ENCODE measurements around the gene MYO7B. TPM values are rescaled to one million over a fixed set of nuclear protein-coding genes. Genes with fewer than 3 reads are reported as not detected.
"Not testable (repeated sequence)": the region's sequence is repeated elsewhere in the genome, so short reads cannot be mapped to it uniquely, and the experiment has no call there.

MYO7B gene
- total RNA-seq, 1 donor from 2014 or later, result not detected

DNA sequence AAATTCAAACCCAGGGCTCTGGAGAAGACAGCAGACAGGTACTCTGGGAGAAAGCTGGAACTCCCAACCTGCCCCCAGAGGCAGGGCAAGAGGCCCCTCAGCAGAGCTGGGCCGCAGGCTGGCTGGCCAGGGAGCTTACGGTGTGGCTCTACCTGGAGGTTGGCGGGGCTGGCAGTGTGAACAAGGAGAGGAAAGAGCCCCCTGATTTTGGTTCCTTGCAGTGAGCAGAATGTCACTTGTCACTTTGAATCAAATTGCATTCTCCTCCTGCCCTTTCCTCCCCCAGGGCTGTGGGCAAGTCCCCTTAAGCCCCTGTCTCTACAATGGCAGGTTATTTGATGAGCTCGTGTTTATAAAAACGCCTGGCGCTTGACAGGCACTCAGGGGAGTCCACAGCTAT, 32.6 kb downstream of the MYO7B start:
- FAIRE-seq, result no peak
- H3K4me3 ChIP-seq (ENCODE audit: low read depth, low read length), result no peak overlapping the region
- H3K36me3 ChIP-seq (ENCODE audit: control insufficient read depth, insufficient read depth, low read length), result no peaks in the 10 kb centered on the region
- TF ChIP-seq CTCF (IDR thresholded peaks at IDR 0.05; ENCODE audit: insufficient read depth, low read length, severe bottlenecking), result no peak
- no peak for DNase-seq (ENCODE audit: low read depth)
- peaks cover 4% of the 10 kb centered on the region for H3K27me3 ChIP-seq (ENCODE audit: control insufficient read depth, insufficient read depth, low read length)

DNA sequence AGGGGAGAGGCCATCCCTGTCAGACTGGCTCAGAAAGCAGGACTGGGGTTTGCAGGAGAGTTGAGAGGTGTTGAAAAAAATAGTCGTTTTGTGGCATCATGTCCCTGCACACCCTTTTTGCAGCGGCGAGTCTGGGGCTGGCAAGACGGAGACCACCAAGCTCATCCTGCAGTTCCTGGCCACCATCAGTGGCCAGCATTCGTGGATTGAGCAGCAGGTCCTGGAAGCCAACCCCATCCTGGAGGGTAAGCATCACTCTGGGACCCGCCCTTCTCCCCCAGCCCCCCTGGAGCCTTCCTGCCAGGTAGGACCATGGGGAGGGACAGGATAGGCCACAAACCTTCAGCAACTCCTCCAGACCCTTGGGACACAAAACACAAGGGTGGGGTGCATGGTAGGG, 34.2 kb downstream of the MYO7B start:
- TF ChIP-seq CTCF (IDR thresholded peaks at IDR 0.05; ENCODE audit: insufficient read depth, low read length, severe bottlenecking), result no peak
- no peak for FAIRE-seq
- Histone ChIP-seq H3K4me3 (ENCODE audit: low read depth, low read length) (no peak overlapping the region), H3K27me3 (ENCODE audit: control insufficient read depth, insufficient read depth, low read length) (peaks cover 2% of the 10 kb centered on the region), H3K36me3 (ENCODE audit: control insufficient read depth, insufficient read depth, low read length) (no peaks in the 10 kb centered on the region)
- no peak for DNase-seq (ENCODE audit: low read depth)

- H3K27me3 ChIP-seq (ENCODE audit: control insufficient read depth, insufficient read depth, low read length), result peaks cover 4% of the 10 kb centered on the region
- no peak for FAIRE-seq
- TF ChIP-seq CTCF (IDR thresholded peaks at IDR 0.05; ENCODE audit: insufficient read depth, low read length, severe bottlenecking), result no peak
- no peak overlapping the region for H3K4me3 ChIP-seq (ENCODE audit: low read depth, low read length)
- DNase-seq (ENCODE audit: low read depth), result peak; percentile 12
- no peaks in the 10 kb centered on the region for H3K36me3 ChIP-seq (ENCODE audit: control insufficient read depth, insufficient read depth, low read length)
These were observed 35.1 kb downstream of the MYO7B start for GRCh38 chr2:127570282-127571250.

GRCh38 chr2:127572352-127572751, 36.9 kb downstream of the MYO7B start:
- not testable (repeated sequence) for FAIRE-seq; H3K4me3 ChIP-seq (ENCODE audit: low read depth, low read length); H3K36me3 ChIP-seq (ENCODE audit: control insufficient read depth, insufficient read depth, low read length); H3K27me3 ChIP-seq (ENCODE audit: control insufficient read depth, insufficient read depth, low read length); DNase-seq (ENCODE audit: low read depth)

DNA sequence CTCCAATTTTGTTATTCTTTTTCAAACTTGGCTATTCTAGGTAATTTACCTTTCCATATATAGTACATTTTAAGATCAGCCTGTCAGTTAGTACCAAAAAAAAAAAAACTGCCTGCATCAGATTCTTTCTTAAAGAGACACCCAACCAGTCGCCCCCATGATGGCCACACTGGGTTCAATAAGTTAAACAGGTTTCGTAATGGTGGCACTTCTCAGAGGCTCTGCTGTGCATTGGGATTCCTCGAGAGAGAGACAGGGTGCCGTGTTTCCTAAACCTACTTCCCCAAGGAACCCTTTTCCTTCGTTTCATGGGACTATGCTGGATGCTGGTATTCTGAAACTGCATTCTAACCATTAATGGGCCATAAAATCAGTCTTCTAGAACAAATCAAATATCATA, 37.4 kb downstream of the MYO7B start:
- DNase-seq (ENCODE audit: low read depth), result no peak
- no peak for TF ChIP-seq CTCF (IDR thresholded peaks at IDR 0.05; ENCODE audit: insufficient read depth, low read length, severe bottlenecking)
- Histone ChIP-seq H3K36me3 (ENCODE audit: control insufficient read depth, insufficient read depth, low read length) (no peaks in the 10 kb centered on the region), H3K4me3 (ENCODE audit: low read depth, low read length) (no peak overlapping the region), H3K27me3 (ENCODE audit: control insufficient read depth, insufficient read depth, low read length) (peaks cover 4% of the 10 kb centered on the region)
- no peak for FAIRE-seq

- DNase-seq (ENCODE audit: low read depth), result no peak
- H3K4me3 ChIP-seq (ENCODE audit: low read depth, low read length), result no peak overlapping the region
- peaks cover 2% of the 10 kb centered on the region for H3K27me3 ChIP-seq (ENCODE audit: control insufficient read depth, insufficient read depth, low read length)
- no peak for TF ChIP-seq CTCF (IDR thresholded peaks at IDR 0.05; ENCODE audit: insufficient read depth, low read length, severe bottlenecking)
- no peaks in the 10 kb centered on the region for H3K36me3 ChIP-seq (ENCODE audit: control insufficient read depth, insufficient read depth, low read length)
- no peak for FAIRE-seq
These were observed 37.8 kb downstream of the MYO7B start for GRCh38 chr2:127573298-127573697.
